ENCODE results near the gene TSPAN18. TPM values are rescaled to one million over a fixed set of nuclear protein-coding genes. Genes with fewer than 3 reads are reported as not detected.

Gene TSPAN18
- total and polyA plus RNA-seq, 2 experiments from 2014 or later, result 6.0 to 10.6 TPM

DNA sequence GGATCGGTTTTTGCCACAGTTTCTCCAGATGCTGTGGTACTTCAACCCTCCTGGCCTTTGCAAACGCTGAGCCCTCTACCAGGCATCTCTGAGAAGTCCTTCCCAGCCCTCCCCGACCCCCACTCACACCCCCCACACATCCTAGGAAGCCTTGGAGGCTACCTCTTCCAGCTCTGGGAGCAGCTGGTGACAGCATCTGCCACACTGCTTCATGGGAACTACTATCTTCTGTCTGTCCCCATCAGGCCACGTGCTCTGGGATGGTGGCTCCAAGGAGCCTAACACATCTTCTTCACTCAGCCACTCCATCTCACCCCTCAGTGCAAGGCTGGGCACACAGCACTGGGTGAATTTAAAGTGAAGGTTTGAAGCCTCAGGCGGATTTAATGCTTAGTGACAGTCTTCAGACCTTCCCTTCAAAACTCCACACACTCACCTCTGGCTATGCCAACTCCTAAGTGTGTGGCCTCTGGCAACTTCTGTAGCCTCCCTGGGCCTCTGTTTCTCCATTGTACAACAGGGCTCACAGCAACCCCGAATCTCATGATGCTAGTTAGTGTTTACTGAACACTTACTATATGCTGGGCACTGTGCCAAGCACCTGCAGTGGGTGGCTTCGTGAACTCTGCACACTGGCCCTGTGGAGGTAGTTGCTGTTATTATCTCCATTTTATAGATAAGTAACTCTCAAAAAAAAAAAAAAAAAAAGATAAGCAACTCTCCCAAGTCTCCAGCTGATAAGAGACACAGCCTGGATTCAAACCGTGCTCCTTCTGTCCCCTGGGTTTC is 231.2 kb downstream of the TSPAN18 start:
- no peak overlapping the region for H3K4me2 ChIP-seq

GRCh38 chr11:44959064-44959463 is 232.3 kb downstream of the TSPAN18 start:
- Histone ChIP-seq H3K27me3 (ENCODE audit: insufficient read depth) (0 out of 2 replicates have a peak, but pooled peaks cover 7% of the 10 kb centered on the region), H3K4me2 (no peak overlapping the region), H4K20me1 (replicated peaks; ENCODE audit: insufficient read depth) (no peaks in the 10 kb centered on the region), H3K36me3 (ENCODE audit: insufficient read depth) (no peaks in the 10 kb centered on the region), H3K9me2 (ENCODE audit: insufficient read depth) (no peaks in the 10 kb centered on the region), H2AFZ (no peak overlapping the region), H3K27ac (ENCODE audit: low read depth) (no peak overlapping the region), H3F3A (replicated peaks; ENCODE audit: low read depth) (peaks cover 3% of the 10 kb centered on the region), H3K79me2 (replicated peaks; ENCODE audit: insufficient read depth) (no peaks in the 10 kb centered on the region), H3K4me1 (ENCODE audit: insufficient read depth) (peaks cover 71% of the 10 kb centered on the region), H3K4me3 (no peak overlapping the region)
- peaks cover 26% of the 10 kb centered on the region for H3K27me3 Mint-ChIP-seq (ENCODE audit: insufficient read depth, low read depth, poor library complexity)
- no peak overlapping the region for H3K4me3 Mint-ChIP-seq
- ATAC-seq (no peak), DNase-seq (ENCODE audit: low spot score) (no peak)
- H3K9me3 Mint-ChIP-seq, result no peaks in the 10 kb centered on the region; the same call in 2 of the 3 replicates
- no peaks in the 10 kb centered on the region for H3K36me3 Mint-ChIP-seq (ENCODE audit: low read depth)
- H3K4me1 Mint-ChIP-seq, result peaks cover 72% of the 10 kb centered on the region
- no peak overlapping the region for H3K27ac Mint-ChIP-seq
- TF ChIP-seq EZH2phosphoT487 (IDR thresholded peaks at IDR 0.05; ENCODE audit: unreplicated experiment) (no peak), ZNF331 (CRISPR knock-in tag; IDR thresholded peaks at IDR 0.05; ENCODE audit: low read depth) (no peak), STAT1 (IDR thresholded peaks at IDR 0.05; ENCODE audit: unreplicated experiment) (no peak), JUNB (IDR thresholded peaks at IDR 0.05; ENCODE audit: unreplicated experiment) (no peak), POLR2AphosphoS5 (IDR thresholded peaks at IDR 0.05; ENCODE audit: low read depth) (no peak), ETS1 (IDR thresholded peaks at IDR 0.05) (no peak)
- TF ChIP-seq, protein P1, sequence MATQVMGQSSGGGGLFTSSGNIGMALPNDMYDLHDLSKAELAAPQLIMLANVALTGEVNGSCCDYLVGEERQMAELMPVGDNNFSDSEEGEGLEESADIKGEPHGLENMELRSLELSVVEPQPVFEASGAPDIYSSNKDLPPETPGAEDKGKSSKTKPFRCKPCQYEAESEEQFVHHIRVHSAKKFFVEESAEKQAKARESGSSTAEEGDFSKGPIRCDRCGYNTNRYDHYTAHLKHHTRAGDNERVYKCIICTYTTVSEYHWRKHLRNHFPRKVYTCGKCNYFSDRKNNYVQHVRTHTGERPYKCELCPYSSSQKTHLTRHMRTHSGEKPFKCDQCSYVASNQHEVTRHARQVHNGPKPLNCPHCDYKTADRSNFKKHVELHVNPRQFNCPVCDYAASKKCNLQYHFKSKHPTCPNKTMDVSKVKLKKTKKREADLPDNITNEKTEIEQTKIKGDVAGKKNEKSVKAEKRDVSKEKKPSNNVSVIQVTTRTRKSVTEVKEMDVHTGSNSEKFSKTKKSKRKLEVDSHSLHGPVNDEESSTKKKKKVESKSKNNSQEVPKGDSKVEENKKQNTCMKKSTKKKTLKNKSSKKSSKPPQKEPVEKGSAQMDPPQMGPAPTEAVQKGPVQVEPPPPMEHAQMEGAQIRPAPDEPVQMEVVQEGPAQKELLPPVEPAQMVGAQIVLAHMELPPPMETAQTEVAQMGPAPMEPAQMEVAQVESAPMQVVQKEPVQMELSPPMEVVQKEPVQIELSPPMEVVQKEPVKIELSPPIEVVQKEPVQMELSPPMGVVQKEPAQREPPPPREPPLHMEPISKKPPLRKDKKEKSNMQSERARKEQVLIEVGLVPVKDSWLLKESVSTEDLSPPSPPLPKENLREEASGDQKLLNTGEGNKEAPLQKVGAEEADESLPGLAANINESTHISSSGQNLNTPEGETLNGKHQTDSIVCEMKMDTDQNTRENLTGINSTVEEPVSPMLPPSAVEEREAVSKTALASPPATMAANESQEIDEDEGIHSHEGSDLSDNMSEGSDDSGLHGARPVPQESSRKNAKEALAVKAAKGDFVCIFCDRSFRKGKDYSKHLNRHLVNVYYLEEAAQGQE (IDR thresholded peaks at IDR 0.05; ENCODE audit: unreplicated experiment), result no peak
- TF ChIP-seq, protein P2, sequence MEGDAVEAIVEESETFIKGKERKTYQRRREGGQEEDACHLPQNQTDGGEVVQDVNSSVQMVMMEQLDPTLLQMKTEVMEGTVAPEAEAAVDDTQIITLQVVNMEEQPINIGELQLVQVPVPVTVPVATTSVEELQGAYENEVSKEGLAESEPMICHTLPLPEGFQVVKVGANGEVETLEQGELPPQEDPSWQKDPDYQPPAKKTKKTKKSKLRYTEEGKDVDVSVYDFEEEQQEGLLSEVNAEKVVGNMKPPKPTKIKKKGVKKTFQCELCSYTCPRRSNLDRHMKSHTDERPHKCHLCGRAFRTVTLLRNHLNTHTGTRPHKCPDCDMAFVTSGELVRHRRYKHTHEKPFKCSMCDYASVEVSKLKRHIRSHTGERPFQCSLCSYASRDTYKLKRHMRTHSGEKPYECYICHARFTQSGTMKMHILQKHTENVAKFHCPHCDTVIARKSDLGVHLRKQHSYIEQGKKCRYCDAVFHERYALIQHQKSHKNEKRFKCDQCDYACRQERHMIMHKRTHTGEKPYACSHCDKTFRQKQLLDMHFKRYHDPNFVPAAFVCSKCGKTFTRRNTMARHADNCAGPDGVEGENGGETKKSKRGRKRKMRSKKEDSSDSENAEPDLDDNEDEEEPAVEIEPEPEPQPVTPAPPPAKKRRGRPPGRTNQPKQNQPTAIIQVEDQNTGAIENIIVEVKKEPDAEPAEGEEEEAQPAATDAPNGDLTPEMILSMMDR (conservative IDR thresholded peaks at IDR 0.05; ENCODE audit: low read depth in 2 of 2), result no peak

More for the DNA sequence above, 231.2 kb downstream of the TSPAN18 start:
- TF ChIP-seq CREB1 (CRISPR knock-in tag; IDR thresholded peaks at IDR 0.05; ENCODE audit: low read depth) (no peak), POLR2AphosphoS5 (IDR thresholded peaks at IDR 0.05; ENCODE audit: low read depth) (no peak)
- Histone ChIP-seq H3K4me1 (ENCODE audit: insufficient read depth) (peaks cover 79% of the 10 kb centered on the region), H3K27me3 (ENCODE audit: insufficient read depth) (0 out of 2 replicates have a peak, but pooled peaks cover 7% of the 10 kb centered on the region), H2AFZ (0 out of 2 replicates have a peak overlapping the region, but pooled peaks have one; percentile 93), H4K20me1 (replicated peaks; ENCODE audit: insufficient read depth) (no peaks in the 10 kb centered on the region), H3K4me3 (peak overlapping the region; percentile 56; the same call in 1 of the 2 replicates), H3F3A (replicated peaks; ENCODE audit: low read depth) (no peaks in the 10 kb centered on the region; the same call in 1 of the 2 replicates), H3K9me2 (ENCODE audit: insufficient read depth) (no peaks in the 10 kb centered on the region), H3K79me2 (replicated peaks; ENCODE audit: insufficient read depth) (no peaks in the 10 kb centered on the region), H3K36me3 (ENCODE audit: insufficient read depth) (no peaks in the 10 kb centered on the region), H3K27ac (ENCODE audit: low read depth) (no peak overlapping the region)
- H3K4me3 Mint-ChIP-seq, result no peak overlapping the region
- H3K27ac Mint-ChIP-seq, result no peak overlapping the region
- H3K4me1 Mint-ChIP-seq, result peaks cover 77% of the 10 kb centered on the region
- no peaks in the 10 kb centered on the region; the same call in 2 of the 3 replicates for H3K9me3 Mint-ChIP-seq
- DNase-seq (ENCODE audit: low spot score) (no peak), ATAC-seq (no peak)
- H3K27me3 Mint-ChIP-seq (ENCODE audit: insufficient read depth, low read depth, poor library complexity), result peaks cover 24% of the 10 kb centered on the region
- H3K36me3 Mint-ChIP-seq (ENCODE audit: low read depth), result no peaks in the 10 kb centered on the region

Data from GM23338 (cell line).